Chondrocyte (in vitro differentiated cells): ENCODE data around the gene PFN1. TPM values are rescaled to one million over a fixed set of nuclear protein-coding genes. Genes with fewer than 3 reads are reported as not detected.

Experiments
- DNase-seq: peaks from one replicate; pipeline ENCODE4 v3.0.0; 2021; ENCODE audit warnings: mixed read lengths, low spot score
- H3K27ac Mint-ChIP-seq: one replicate; pipeline ENCODE4 v1.8.0; 2021; ENCODE audit warnings: mild to moderate bottlenecking, moderate library complexity, mixed read lengths; ENCODE audit not compliant: unreplicated experiment
- H3K27me3 Mint-ChIP-seq: 2 replicates; pipeline ENCODE4 v1.8.0; 2021; ENCODE audit warnings: low read depth, mixed read lengths
- H3K36me3 Mint-ChIP-seq: 2 replicates; pipeline ENCODE4 v1.8.0; 2021; ENCODE audit warnings: low read depth, mixed read lengths
- H3K4me1 Mint-ChIP-seq: 2 replicates; pipeline ENCODE4 v1.8.0; 2021; ENCODE audit warnings: low read depth, mild to moderate bottlenecking, mixed read lengths
- H3K4me3 Mint-ChIP-seq: one replicate; pipeline ENCODE4 v1.8.0; 2021; ENCODE audit warnings: mild to moderate bottlenecking, moderate library complexity, mixed read lengths; ENCODE audit not compliant: unreplicated experiment
- H3K9me3 Mint-ChIP-seq: 2 replicates; pipeline ENCODE4 v1.8.0; 2021; ENCODE audit warnings: low read depth, mixed read lengths
- CTCF ChIP-seq: fragments of 200-600 bp; sonication (generic); IDR thresholded peaks from 2 replicates; pipeline ENCODE4 v1.5.0; 2021; ENCODE audit warnings: antibody characterized with exemption, mild to moderate bottlenecking, moderate library complexity
- total RNA-seq: library from RNA; stranded (reverse); gene quantifications from 3 replicates; pipeline ENCODE4 v1.2.1, GENCODE V29; 2021

Gene PFN1
- total RNA-seq, 1 donor from 2014 or later: 766 TPM

GRCh38 chr17:4942760-4943508 is 5.4 kb downstream of the PFN1 start:
- TF ChIP-seq CTCF: no peak
- peaks cover 73% of the 10 kb centered on the region for H3K4me1 Mint-ChIP-seq
- peak overlapping the region; percentile 94 for H3K27ac Mint-ChIP-seq
- H3K27me3 Mint-ChIP-seq: no peaks in the 10 kb centered on the region
- H3K4me3 Mint-ChIP-seq: no peak overlapping the region
- no peak for DNase-seq
- no peaks in the 10 kb centered on the region for H3K9me3 Mint-ChIP-seq
- peaks cover 25% of the 10 kb centered on the region for H3K36me3 Mint-ChIP-seq

GRCh38 chr17:4941319-4941610 is 7.1 kb downstream of the PFN1 start:
- Mint-ChIP-seq H3K27ac (peak overlapping the region; percentile 98), H3K36me3 (peaks cover 16% of the 10 kb centered on the region)

GRCh38 chr17:4940555-4941318 is 7.6 kb downstream of the PFN1 start:
- Mint-ChIP-seq H3K9me3 (no peaks in the 10 kb centered on the region), H3K36me3 (peaks cover 14% of the 10 kb centered on the region), H3K4me3 (peak overlapping the region; percentile 88), H3K27ac (peak overlapping the region; percentile 98), H3K27me3 (no peaks in the 10 kb centered on the region), H3K4me1 (peaks cover 60% of the 10 kb centered on the region)
- no peak for DNase-seq
- TF ChIP-seq CTCF: no peak

More at GRCh38 chr17:4941319-4941610, 7.1 kb downstream of the PFN1 start:
- H3K9me3 Mint-ChIP-seq: no peaks in the 10 kb centered on the region
- TF ChIP-seq CTCF: no peak
- H3K27me3 Mint-ChIP-seq: no peaks in the 10 kb centered on the region
- H3K4me3 Mint-ChIP-seq: peak overlapping the region; percentile 88
- DNase-seq: no peak
- peaks cover 65% of the 10 kb centered on the region for H3K4me1 Mint-ChIP-seq

- Mint-ChIP-seq H3K4me1 (peaks cover 52% of the 10 kb centered on the region), H3K36me3 (peaks cover 6% of the 10 kb centered on the region), H3K9me3 (no peaks in the 10 kb centered on the region), H3K27ac (peak within 1 kb of the TSS; percentile 98), H3K27me3 (no peaks in the 10 kb centered on the region), H3K4me3 (peak within 1 kb of the TSS; percentile 88)
- DNase-seq: peak; percentile 98
- peak; percentile 6 for TF ChIP-seq CTCF
Observed at GRCh38 chr17:4939796-4940554, 8.4 kb downstream of the PFN1 start, which contains the start of the genes RNF167 and SLC25A11. Gene RNF167 (plus strand): TSS chr17:4940268. CDS start chr17:4940910, 642 bp downstream. Gene SLC25A11 (minus strand): TSS chr17:4940046. CDS start chr17:4939910, 136 bp downstream.

- peak overlapping the region; percentile 79 for H3K27ac Mint-ChIP-seq
- H3K27me3 Mint-ChIP-seq: no peaks in the 10 kb centered on the region
- peaks cover 6% of the 10 kb centered on the region for H3K36me3 Mint-ChIP-seq
- peaks cover 50% of the 10 kb centered on the region for H3K4me1 Mint-ChIP-seq
- peak; percentile 8 for TF ChIP-seq CTCF
- H3K4me3 Mint-ChIP-seq: peak overlapping the region; percentile 88
- DNase-seq: no peak
- no peaks in the 10 kb centered on the region for H3K9me3 Mint-ChIP-seq
Observed at GRCh38 chr17:4939546-4939795, 8.9 kb downstream of the PFN1 start.
